Fibroblast of the conjunctiva (primary cell): ENCODE measurements around the gene FHL2.
"Not testable (repeated sequence)": the region's sequence is repeated elsewhere in the genome, so short reads cannot be mapped to it uniquely, and the experiment has no call there.

Experiments
- DNase-seq: peaks from one replicate; pipeline ENCODE4 v3.0.0-alpha.2; 2010; ENCODE audit warnings: low read depth

FHL2 gene, protein sequence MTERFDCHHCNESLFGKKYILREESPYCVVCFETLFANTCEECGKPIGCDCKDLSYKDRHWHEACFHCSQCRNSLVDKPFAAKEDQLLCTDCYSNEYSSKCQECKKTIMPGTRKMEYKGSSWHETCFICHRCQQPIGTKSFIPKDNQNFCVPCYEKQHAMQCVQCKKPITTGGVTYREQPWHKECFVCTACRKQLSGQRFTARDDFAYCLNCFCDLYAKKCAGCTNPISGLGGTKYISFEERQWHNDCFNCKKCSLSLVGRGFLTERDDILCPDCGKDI

DNA sequence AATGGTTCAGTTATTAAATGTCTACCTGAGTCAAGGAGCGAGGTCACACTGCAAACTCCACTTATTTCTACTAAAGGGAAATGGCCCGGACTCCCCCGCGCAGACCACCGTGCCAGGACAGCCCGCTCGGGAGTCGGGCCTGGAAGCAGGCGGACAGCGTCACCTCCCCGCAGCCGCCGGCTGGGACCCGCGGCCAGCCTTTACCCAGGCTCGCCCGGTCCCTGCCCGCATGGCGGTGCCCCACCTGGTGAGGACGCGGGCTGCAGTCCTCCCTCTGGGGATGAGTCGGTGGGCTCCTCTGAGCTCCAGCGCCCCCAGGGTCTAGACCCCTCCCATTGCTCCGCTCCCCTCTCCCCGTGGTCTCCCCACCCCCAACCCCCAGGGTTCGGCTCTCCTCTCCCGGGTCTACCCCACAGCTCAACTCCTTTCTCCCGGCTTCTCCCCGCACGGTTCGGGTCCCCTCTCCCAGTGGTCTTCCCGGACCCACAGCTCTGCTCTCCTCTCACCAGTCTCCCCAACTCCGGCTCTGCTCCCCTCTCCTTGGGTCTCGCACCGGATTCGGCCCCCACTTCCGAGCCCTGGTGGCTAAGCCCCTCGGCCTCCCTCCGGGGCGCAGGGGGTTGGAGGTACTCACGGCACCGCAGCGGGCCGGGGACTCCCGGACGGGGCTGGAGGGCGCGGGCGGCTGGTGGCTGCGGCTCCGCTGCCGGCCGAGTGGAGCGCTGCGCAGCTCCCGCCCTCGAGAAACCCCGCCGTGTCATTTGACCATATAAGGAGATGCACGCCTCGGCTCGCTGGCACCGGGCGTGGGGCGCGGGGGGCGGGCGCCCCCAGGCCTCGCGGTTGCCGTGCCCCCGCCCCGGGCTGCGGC is at the start of gene FHL2:
Gene FHL2, minus strand, starts transcription at position 716 of the 871 bp plus-strand sequence. CDS start 12,535 bp downstream, outside the sequence.
- peak; percentile 76 for DNase-seq

DNA sequence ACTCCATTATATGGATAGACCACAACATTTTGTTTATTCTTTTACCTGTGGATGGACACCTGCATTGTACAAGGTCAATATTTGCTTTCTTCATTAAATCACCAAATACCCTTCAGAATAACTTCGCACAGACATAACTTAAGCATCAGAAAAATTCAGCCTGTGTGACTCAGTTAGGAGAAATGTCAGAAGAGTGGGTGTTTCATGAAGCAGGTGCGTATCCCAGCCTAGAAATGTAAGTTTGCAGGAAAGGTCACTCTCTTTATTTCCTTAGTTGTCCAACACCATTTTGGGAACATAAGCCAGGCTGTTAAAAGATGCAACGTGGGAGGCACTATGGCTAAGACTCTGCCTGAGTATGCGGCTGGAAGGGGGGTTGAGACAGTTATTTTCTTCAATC is 48.6 kb upstream of the FHL2 start:
- DNase-seq = no peak

DNA sequence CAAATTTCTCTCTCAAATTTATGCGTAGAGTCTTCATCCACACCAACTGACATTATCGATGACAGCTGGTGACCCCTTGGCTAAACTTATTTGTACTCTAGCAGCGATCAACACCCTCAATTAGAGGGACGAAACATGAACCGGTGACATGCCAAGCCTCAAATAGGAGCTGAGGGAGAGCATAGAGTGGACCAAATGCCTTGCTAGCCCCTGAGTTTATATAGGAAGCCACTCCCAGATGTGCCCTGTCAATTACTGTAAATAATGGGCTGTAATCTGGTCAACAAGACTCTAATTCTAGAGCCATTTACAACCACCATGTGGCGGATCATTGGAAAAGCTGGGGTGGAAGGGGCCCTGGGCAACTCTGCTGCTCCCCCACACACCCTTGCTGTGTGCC is 47.6 kb upstream of the FHL2 start:
- DNase-seq = no peak

DNA sequence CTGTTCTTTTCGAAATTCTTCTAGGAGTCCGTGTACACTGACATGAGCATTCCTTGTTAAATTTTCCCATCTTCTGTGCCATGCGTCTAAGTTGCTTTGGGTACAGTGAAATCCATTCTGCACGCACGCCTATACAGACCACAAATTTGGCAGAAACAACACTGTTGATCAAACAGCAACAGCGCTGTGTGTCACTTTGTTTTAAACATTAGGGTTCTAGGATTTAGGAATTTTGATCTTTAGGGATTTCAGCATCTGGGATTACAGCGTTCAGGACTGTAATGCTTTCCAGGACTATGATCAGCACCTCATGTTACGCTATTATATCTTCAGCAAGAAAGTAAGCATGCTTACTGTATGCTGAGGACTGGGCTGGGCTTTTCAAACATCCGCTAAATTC is 47.1 kb upstream of the FHL2 start:
- no peak for DNase-seq

DNA sequence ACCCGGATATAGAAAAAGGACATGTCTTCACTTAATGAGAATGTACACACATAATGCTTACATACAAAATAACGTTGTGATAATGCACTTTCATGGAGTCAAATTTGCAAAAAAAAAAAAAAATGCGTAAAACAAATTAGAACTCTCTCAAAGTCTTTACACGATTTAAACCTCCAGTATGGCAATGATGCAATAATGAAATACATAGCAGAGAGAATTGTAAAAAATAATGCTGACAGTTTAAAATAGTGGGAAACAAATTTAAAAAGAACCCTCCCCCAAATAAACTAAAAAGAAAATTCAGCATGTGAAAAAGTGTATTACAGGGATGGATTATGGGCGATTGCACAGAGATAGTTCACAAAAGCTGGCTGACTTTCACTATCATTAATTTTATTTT is 46.6 kb upstream of the FHL2 start:
- no peak for DNase-seq

DNA sequence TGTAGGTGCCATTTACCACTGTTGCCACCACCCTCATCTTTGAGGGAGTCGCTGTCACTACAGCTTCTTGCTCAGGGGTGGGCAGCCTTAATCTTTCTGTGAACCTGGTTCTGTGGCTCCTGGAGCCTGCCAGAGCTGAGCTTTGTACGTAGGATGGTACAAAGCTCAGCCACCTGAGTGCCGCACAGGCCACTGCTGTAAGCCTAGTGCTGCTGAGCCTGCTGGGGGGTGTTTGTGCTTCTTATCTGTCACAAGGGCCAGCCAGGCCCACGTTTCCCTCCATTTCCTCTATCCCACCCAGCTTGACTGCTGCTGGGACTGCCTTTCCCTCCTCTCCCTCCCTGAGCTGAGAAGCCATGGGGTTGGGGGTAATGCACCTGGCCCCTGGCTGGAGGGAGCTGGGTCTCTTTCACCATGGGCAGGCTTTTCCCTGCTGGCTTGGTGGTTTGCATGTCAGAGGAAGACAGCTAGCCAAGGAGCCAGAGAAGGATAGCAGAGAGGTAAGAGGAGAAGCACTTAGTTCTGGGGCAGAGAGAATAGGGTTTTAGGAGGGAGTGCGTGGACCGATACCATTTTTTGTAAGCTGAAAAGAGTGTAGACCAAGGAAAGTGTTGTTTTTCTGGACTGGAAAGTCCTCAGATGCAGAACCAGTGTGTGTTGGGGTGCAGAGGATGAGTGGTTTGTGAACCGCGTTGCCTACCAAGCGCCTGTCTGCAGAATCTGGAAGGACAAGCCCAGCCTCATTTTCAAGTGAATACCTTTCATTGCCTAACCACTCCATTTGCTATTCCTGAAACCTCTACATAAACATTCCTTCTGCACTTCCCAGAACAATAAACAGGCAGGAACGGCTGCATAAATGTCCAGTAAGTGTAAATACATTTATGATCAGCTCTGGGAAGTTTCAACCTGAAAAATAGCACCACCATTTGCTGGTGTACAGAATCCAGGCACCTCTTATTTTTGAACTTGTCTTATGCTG is 45.1 kb upstream of the FHL2 start:
- DNase-seq = no peak

DNA sequence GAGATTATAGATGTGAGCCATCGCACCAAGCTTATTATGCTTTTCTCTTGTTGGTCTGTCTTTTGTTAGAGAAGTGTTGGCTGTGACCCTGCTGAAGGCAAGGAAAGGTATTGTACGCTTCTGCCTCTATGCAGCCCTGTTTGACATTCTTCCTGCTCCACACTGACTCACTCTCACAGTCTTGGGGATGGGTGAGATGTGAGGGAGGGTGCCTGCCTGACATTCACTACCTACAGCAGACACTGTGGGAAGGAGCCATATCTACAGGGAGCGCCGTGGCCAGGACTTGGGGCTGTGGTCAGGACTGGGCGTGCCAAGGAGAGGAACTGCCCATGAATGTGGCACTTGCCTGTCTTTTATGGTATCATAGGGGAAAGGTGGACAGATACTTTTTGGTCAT is 43.9 kb upstream of the FHL2 start:
- DNase-seq = no peak

DNA sequence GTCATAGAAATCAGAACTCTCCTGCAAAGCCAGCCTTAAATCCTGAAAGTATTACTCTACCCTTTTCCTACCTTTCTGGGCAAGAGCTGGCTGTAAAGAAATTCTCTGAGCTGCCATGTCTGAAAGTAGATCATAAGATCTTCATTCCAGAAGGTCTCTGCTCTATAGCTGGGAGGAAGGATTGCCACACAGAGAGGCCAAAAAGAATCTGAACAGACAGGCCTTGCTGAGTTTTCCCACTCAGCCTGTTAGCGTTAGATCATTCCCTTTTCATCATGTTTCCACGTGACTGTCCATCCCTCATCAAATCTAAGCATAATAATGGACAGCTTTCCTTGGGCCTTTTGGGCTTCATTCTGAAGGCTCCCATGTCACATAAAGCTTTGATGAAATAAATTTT is 43.2 kb upstream of the FHL2 start:
- DNase-seq = no peak

DNA sequence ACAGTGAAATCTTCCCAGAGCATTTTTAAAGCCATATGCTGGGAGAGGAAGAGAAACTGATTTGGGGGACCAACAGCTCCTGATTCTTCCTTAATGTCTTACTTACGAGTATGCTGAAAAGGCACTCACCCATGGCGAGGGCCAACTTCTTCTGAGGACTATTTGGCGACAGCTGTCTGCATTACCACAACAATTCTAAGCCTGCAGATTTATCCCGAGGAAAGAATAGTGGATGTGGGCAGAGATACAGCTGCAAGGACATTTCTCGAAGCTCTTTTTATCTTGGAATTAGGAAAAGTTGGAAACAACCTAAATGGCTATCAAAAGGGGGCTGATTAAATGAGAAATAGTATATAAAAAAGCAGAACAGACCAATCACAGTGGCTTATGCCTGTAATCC is 40.3 kb upstream of the FHL2 start:
- DNase-seq = no peak

DNA sequence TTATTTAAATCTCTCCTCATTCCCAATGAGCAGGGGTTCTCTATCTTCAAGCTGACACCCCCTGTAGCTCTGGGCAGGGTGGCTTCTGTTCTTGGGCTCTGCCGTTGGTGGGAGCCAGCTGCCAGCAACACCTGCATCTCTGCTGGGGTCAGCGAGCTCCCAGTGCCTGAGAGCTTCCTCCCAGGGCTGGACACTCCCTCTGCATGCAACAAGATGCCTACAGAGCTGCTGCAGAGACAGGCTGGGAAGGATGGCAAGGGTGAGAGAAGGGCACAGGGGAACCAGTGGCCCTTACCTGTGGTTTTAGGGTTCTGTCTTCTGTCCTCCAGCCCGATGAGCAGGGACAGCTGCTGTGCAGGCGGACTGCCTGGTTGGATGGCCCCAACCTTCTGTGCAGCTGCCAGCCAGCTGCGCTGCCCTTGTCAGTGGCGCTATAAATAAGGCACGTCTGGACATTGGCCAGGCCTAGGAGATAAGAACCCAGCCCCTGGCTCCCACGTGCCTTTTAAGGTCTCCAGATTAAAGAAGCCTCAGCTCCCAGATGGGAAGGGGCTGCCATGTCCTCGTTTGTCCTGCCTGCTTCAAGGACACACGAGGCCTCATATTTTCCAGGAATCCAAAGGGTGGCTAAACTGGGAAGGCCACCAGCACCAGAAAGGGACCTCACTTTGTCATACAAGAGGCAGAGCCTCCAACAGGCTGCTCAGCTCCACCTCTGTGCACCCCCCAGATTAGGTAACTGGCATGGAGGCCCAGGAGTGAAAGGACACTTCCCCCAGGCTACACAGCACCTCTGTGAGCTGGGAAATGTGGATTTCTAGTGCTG is 39.5 kb upstream of the FHL2 start:
- DNase-seq = no peak

DNA sequence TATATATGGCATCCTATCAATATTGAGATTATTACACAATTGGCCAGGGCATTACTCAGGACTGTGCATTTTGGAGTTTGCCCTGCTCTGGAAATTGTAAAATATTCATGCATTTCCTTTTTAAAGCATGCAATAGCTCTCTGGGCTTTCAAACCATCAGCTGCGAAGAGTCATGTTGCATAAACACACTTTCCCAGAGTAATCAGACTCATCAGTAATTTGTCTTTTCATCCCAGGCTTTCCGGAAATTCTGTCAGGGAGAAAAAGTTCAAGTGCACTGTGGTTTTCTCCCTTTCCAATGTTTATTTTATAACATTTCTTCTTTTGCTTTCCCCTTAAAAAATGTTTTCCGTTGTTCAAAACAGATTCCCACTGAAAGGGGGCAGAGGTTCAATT is 38.9 kb upstream of the FHL2 start:
- no peak for DNase-seq

DNA sequence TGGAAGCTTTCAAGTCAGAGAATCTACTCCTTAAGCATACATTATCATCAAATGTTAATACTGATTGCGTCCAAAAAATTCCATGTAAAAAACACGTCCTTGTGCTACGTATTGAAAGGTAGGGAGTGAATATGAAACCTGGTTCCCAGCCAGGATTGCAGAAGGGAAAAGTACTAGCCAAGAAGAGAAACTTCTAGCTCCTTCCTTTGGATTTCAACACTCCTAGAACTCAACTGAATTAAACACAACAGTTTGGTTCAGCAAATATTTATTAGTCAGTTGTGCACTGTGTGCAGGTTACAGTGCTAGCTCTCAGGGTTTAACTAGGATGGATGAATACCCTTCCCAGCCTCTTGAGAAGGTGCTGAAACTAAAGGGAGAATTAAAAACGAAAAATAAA is 33.9 kb upstream of the FHL2 start:
- DNase-seq = no peak

DNA sequence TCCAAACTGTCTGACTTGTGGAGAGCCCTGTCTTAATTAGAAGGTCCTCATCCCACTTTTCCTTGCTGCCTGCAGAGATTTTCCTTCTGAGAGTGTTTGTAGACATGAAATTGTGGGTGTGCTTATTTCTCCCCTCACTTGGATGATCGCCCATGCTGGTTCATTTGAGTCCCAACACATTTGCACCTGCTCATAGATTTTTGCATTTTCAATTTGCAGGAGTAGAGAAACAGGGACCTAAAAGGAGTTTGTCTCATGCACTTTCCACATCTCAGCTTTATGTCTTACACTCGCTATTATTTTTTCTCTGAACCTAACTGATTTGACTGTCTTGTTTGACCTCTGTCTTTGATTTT is 33.2 kb upstream of the FHL2 start:
- no peak for DNase-seq

DNA sequence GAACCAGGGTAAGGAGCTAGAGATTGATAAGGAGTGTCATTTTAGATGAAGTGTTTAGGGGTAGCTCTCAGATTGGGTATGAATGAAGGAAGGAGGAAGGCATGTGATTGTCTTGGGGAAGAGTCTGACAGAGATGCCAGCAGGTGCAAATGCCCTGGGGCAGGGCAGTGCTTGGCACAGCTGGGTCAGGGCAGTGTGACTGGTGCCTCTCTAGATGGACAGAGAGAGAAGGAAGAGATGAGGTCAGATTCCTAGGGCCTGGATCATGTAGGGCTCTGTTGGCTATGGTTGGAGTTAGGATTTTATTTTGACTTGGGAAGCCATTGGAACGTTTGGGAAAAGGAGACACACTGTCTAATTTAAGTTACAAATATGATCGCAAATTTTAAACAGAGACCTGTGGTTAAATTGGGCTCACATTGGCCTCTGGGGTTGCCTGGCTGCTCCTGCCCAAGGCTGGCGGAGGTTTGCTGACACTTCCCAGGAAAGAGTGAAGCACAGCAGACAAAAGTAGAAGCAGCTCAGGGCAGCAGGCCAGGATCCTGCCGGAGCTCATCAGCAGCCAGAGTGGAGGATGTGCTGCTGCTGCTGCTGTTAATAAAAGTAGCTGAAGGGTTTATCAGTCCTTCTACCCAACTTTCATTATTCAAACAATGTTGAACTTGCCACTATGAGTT is 32.7 kb upstream of the FHL2 start:
- DNase-seq = no peak

DNA sequence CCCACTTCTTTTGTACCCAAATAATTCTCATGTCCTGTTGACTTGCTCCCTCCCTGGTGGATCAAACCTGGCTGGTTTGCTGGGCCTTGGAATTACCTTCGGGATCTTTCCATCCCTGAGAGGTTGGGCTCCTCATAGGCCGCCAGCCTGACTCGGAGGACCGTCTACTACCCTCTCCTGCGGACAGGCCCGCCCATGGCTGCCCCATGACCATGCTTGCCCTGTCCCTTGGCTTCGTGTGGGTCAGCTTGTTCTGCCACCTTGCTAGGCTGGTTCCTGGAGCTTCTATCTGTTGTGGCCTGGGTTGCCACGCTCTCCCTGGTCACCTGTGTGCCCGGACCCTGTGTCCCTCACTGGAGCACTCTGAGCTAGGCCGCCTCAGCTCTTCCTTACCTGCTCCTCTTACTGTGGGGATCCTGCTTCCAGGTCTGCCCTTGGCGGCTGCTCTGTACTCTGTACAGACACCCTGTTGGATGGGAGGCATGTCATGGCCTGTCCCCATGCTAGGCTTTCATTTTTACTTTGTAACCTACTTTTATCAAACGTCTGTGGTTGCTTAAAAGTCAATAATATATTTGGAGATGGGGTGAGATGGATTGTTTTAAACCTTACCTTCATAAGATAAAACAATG is 29.7 kb upstream of the FHL2 start:
- no peak for DNase-seq

DNA sequence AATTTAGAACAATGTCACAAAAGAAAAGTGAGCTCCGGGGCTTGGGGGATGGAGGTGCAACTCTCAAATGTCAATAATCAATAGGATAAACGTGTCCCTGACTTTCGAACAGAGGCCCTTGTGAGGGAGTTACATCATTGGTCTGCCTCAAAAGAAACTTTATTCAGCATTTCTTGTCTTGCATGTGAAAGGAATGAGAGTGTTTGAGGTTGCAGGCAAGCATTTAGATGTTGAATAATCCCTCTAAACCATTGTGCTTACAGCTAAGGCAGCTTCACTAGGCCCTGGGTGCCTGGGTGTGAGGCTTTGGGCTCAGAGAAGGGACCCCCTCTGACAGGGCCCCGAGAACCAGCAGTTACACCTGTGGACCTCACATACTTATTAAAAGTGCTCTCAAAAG is 28.6 kb upstream of the FHL2 start:
- DNase-seq = no peak

DNA sequence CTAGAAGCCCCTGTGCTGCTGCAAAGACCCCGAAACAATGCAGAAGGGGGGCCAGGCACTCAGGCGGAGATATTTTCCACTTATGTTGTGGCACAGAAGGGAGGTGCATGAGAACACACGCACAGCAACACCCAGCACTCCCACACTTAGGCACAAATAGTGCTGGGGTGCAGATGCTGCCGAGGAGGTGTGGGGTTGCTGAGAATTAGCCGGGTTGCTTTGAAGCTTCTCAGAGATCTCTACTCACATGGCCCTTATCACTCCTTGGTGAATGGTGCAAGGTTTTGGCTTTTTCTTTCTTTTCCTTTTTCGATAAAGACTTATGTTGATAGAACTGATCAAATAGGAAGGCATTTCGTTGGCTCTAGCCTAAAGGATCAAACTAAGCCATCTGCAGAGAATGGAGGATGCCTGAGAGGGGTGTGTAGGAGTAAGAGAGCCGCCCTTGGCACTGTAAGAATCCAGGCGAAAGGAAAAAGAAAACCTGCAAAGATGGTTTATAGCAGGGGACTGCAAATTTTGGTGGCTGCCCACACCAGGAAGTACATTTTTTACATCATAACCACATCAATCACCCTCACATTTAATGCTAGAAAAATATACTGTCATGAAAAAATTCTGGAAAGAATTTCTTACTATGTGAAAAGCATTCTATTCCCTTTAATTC is 27.9 kb upstream of the FHL2 start:
- DNase-seq = no peak

DNA sequence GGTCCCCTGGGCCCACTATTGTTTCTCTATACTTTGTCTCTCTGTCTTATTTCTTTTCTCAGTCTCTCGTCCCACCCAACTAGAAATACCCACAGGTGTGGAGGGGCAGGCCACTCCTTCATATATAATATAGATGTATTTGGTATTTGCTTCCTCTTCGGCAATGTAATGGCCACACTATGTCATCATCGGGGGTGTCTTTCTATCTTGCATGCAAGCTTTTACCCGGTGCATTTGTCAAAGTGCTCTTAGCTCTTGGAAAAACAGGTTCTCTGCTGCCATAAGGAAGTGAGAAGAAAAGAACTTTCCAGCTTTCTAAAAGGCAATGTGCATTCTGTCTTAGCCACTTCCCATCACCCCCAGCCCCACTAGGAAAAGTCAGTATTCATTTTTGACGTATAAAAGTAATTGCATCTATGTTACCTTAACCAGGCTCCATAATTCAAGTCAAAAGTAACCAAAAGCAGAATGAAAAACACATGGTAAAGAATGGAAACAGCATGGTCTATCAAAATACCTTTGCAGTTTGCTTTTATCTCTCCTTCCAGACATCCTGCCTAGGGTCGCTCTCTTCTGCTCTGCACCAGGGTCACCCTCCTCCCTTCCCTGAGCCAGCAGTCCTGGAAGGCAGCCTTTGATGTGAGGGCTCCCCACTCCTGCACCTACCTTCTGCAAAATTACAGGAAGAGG is 27.2 kb upstream of the FHL2 start:
- no peak for DNase-seq

DNA sequence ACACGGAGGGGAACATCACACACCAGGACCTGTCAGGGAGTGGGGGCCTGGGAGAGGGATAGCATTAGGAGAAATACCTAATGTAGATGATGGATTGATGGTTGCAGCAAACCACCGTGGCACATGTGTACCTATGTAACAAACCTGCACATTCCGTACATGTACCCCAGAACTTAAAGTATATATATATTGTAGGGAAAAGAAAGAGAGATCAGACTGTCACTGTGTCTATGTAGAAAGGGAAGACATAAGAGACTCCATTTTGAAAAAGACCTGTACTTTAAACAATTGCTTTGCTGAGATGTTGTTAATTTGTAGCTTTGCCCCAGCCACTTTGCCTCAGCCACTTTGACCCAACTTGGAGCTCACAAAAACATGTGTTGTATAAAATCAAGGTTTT is 26.0 kb upstream of the FHL2 start:
- DNase-seq = not testable (repeated sequence)
